Liver (tissue), 9 donors: ENCODE data around the gene PTPRN2. TPM values are rescaled to one million over a fixed set of nuclear protein-coding genes. Genes with fewer than 3 reads are reported as not detected.

Source experiments
- DNase-seq: peaks from one replicate; pipeline ENCODE4 v3.0.0-alpha.2; 2017; ENCODE audit warnings: low spot score
- H3K27ac ChIP-seq, 2 donors: one replicate each; pipeline ENCODE4 v1.7.0; 2013; ENCODE audit warnings: inconsistent platforms in 2 of 2, low read length in 2 of 2, control low read depth in 1 of 2, low read depth in 1 of 2, mild to moderate bottlenecking in 1 of 2
- H3K27me3 ChIP-seq, 4 donors: one replicate each; pipeline versions ENCODE4 v1.6.1 to v1.7.0; 2013; ENCODE audit warnings: low read length in 3 of 4, inconsistent platforms in 1 of 4, mild to moderate bottlenecking in 1 of 4, moderate library complexity in 1 of 4; ENCODE audit not compliant: control insufficient read depth in 4 of 4, insufficient read depth in 4 of 4
- H3K36me3 ChIP-seq, 4 donors: one replicate each; pipeline versions ENCODE4 v1.6.1 to v1.7.0; 2013; ENCODE audit warnings: low read length in 3 of 4, mild to moderate bottlenecking in 3 of 4, low read depth in 1 of 4, moderate library complexity in 1 of 4; ENCODE audit not compliant: control insufficient read depth in 4 of 4, insufficient read depth in 3 of 4
- H3K4me1 ChIP-seq, 4 donors: one replicate each; pipeline versions ENCODE4 v1.6.1 to v1.7.0; 2013; ENCODE audit warnings: low read length in 3 of 4, mild to moderate bottlenecking in 3 of 4, moderate library complexity in 1 of 4; ENCODE audit not compliant: control insufficient read depth in 4 of 4, insufficient read depth in 4 of 4
- H3K4me3 ChIP-seq, 3 donors: one replicate each; pipeline versions ENCODE4 v1.6.1 to v1.7.0; 2013; ENCODE audit warnings: low read length in 3 of 3, control low read depth in 1 of 3, low read depth in 1 of 3, mild to moderate bottlenecking in 1 of 3
- H3K9ac ChIP-seq, 2 donors: one replicate each; pipeline ENCODE4 v1.7.0; 2013; ENCODE audit warnings: low read length in 2 of 2, mild to moderate bottlenecking in 2 of 2, moderate library complexity in 2 of 2, control low read depth in 1 of 2, low read depth in 1 of 2
- H3K9me3 ChIP-seq, 4 donors: one replicate each; pipeline versions ENCODE4 v1.6.1 to v1.7.0; 2013; ENCODE audit warnings: low read length in 3 of 4; ENCODE audit not compliant: control insufficient read depth in 4 of 4
- ATF3 ChIP-seq: IDR thresholded peaks from 2 replicates; pipeline ENCODE4 v1.6.1; 2016; ENCODE audit warnings: antibody characterized with exemption
- CTCF ChIP-seq: fragments of 150-350 bp; IDR thresholded peaks from 2 replicates; pipeline ENCODE4 v1.5.1; 2017; ENCODE audit warnings: improper control_type of control experiment, low read depth, low read length; ENCODE audit not compliant: missing input control
- EGR1 ChIP-seq, 2 donors: IDR thresholded peaks; 2 replicates each; pipeline ENCODE4 v1.6.1; 2016 to 2018; ENCODE audit warnings: antibody characterized with exemption in 2 of 2, low read depth in 2 of 2
- FOXA1 ChIP-seq: IDR thresholded peaks from 2 replicates; pipeline ENCODE4 v1.6.1; 2016; ENCODE audit warnings: antibody characterized with exemption
- FOXA2 ChIP-seq: IDR thresholded peaks from 2 replicates; pipeline ENCODE4 v1.6.1; 2016; ENCODE audit warnings: antibody characterized with exemption
- GABPA ChIP-seq, 2 donors: IDR thresholded peaks in 1 of 2; conservative IDR thresholded peaks in 1 of 2; 2 replicates each; pipeline ENCODE4 v1.6.1; 2016; ENCODE audit warnings: antibody characterized with exemption in 2 of 2, mild to moderate bottlenecking in 1 of 2, moderate library complexity in 1 of 2
- HNF4A ChIP-seq, 2 donors: conservative IDR thresholded peaks; 2 replicates each; pipeline ENCODE4 v1.6.1; 2016; ENCODE audit warnings: antibody characterized with exemption in 2 of 2, mild to moderate bottlenecking in 2 of 2
- HNF4G ChIP-seq: IDR thresholded peaks from 2 replicates; pipeline ENCODE4 v1.6.1; 2016; ENCODE audit warnings: antibody characterized with exemption
- JUND ChIP-seq, 2 donors: IDR thresholded peaks; 2 replicates each; pipeline ENCODE4 v1.6.1; 2016; ENCODE audit warnings: antibody characterized with exemption in 2 of 2
- MAX ChIP-seq: IDR thresholded peaks from 2 replicates; pipeline ENCODE4 v1.6.1; 2016; ENCODE audit warnings: antibody characterized with exemption
- NR2F2 ChIP-seq: IDR thresholded peaks from 2 replicates; pipeline ENCODE4 v1.6.1; 2016; ENCODE audit warnings: antibody characterized with exemption
- RAD21 ChIP-seq, 2 donors: IDR thresholded peaks; 2 replicates each; pipeline ENCODE4 v1.6.1; 2016; ENCODE audit warnings: antibody characterized with exemption in 2 of 2, mild to moderate bottlenecking in 2 of 2
- REST ChIP-seq: IDR thresholded peaks from 2 replicates; pipeline ENCODE4 v1.6.1; 2016; ENCODE audit warnings: antibody characterized with exemption, mild to moderate bottlenecking
- RXRA ChIP-seq, 2 donors: IDR thresholded peaks; 2 replicates each; pipeline ENCODE4 v1.6.1; 2017 to 2018; ENCODE audit warnings: antibody characterized with exemption in 2 of 2, mild to moderate bottlenecking in 1 of 2
- SP1 ChIP-seq: IDR thresholded peaks from 2 replicates; pipeline ENCODE4 v1.6.1; 2018; ENCODE audit warnings: antibody characterized with exemption, mild to moderate bottlenecking
- TAF1 ChIP-seq: conservative IDR thresholded peaks from 2 replicates; pipeline ENCODE4 v1.6.1; 2016; ENCODE audit warnings: antibody characterized with exemption, mild to moderate bottlenecking
- ZBTB33 ChIP-seq: IDR thresholded peaks from 2 replicates; pipeline ENCODE4 v1.6.1; 2016; ENCODE audit warnings: antibody characterized with exemption
- WGBS: extraction: QIAGEN DNeasy Blood & Tissue Kit; methylation state at CpG from one replicate; pipeline ENCODE4 v1.1.7; 2013; 5-methylcytosine and 5-hydroxymethylcytosine counted together
- polyA plus RNA-seq, 2 donors: library from polyadenylated mRNA; stranded (reverse) in 1 of 2; unstranded in 1 of 2; fragments of 200-250 nt in 1 of 2; fragments of >200 nt in 1 of 2; fragmentation: Nextera tagmentation in 1 of 2; extraction: Ambion mirVana in 1 of 2; gene quantifications; one replicate each; pipeline versions ENCODE4 v1.2.1 to v1.2.3, GENCODE V29; 2013 to 2015
- total RNA-seq, 2 donors: library from RNA; depleted of rRNA; stranded (reverse); fragments of >200 nt; gene quantifications; one replicate each; pipeline ENCODE4 v1.2.3, GENCODE V29; 2014
- donor health status: healthy.
- donor health status: healthy.
- donor health status: healthy.
- donor health status: healthy.
- donor health status: healthy.

Gene PTPRN2
- total and polyA plus RNA-seq, 4 donors, result 0.75 to 1.9 (median 1.1) TPM

GRCh38 chr7:157609932-157610640 lies 977.5 kb downstream of the PTPRN2 start:
- Histone ChIP-seq H3K9ac (no peak overlapping the region), H3K27me3 (peaks cover 0 to 4% (median 0%) of the 10 kb centered on the region in 4 donors), H3K27ac (no peak overlapping the region), H3K4me3 (no peak overlapping the region), H3K36me3 (no peaks in the 10 kb centered on the region), H3K4me1 (peaks cover 0 to 4% (median 1%) of the 10 kb centered on the region in 4 donors), H3K9me3 (peaks cover 0 to 3% (median 0%) of the 10 kb centered on the region in 4 donors)
- no peak for TF ChIP-seq ATF3
- TF ChIP-seq CTCF, result no peak
- TF ChIP-seq FOXA2, result no peak
- no peak for TF ChIP-seq HNF4G
- TF ChIP-seq SP1, result no peak
- no peak for TF ChIP-seq MAX
- no peak for TF ChIP-seq TAF1
- TF ChIP-seq ZBTB33, result no peak
- no peak for TF ChIP-seq EGR1 (IDR thresholded peaks at IDR 0.05; ENCODE audit: low read depth in 2 of 2)
- TF ChIP-seq HNF4A (conservative IDR thresholded peaks at IDR 0.05), result no peak
- TF ChIP-seq JUND (IDR thresholded peaks at IDR 0.05), result no peak
- TF ChIP-seq RXRA (IDR thresholded peaks at IDR 0.05), result no peak
- TF ChIP-seq GABPA (IDR thresholded peaks at IDR 0.05 in 1 of 2, conservative IDR thresholded peaks at IDR 0.05 in 1 of 2), result no peak
- TF ChIP-seq FOXA1, result no peak
- TF ChIP-seq NR2F2, result no peak
- TF ChIP-seq RAD21 (IDR thresholded peaks at IDR 0.05), result no peak
- no peak for DNase-seq
- 89% methylated on average over 22 of the region's 22 CpGs for WGBS

- Histone ChIP-seq H3K4me1 (peaks cover 0 to 4% (median 1%) of the 10 kb centered on the region in 4 donors), H3K4me3 (no peak overlapping the region), H3K36me3 (no peaks in the 10 kb centered on the region), H3K9me3 (peaks cover 0 to 3% (median 0%) of the 10 kb centered on the region in 4 donors), H3K9ac (no peak overlapping the region), H3K27me3 (peaks cover 0 to 4% (median 0%) of the 10 kb centered on the region in 4 donors), H3K27ac (no peak overlapping the region)
- 96% methylated on average over 15 of the region's 15 CpGs for WGBS
- no peak for DNase-seq
- TF ChIP-seq FOXA1 (no peak), ATF3 (no peak), HNF4G (no peak), SP1 (no peak), ZBTB33 (no peak), JUND (IDR thresholded peaks at IDR 0.05) (no peak), EGR1 (IDR thresholded peaks at IDR 0.05; ENCODE audit: low read depth in 2 of 2) (no peak), REST (no peak), MAX (no peak), CTCF (no peak), RAD21 (IDR thresholded peaks at IDR 0.05) (no peak), GABPA (IDR thresholded peaks at IDR 0.05 in 1 of 2, conservative IDR thresholded peaks at IDR 0.05 in 1 of 2) (no peak), NR2F2 (no peak)
These were observed 978.1 kb downstream of the PTPRN2 start for GRCh38 chr7:157609516-157609915.
